Mucosa of descending colon (tissue), 3 donors: ENCODE measurements around the gene HES4. TPM values are rescaled to one million over a fixed set of nuclear protein-coding genes. Genes with fewer than 3 reads are reported as not detected.

Experiments
- ATAC-seq: fragments of 200-7000 bp; cut with Tn5 transposase; one replicate; pipeline ENCODE4 v1.9.1; 2020; ENCODE audit warnings: mild to moderate bottlenecking, moderate library complexity
- DNase-seq, 3 donors: peaks; one replicate each; pipeline ENCODE4 v3.0.0-alpha.2; 2020
- H3K36me3 ChIP-seq: fragments of 200-600 bp; one replicate; pipeline ENCODE4 v1.8.0; 2021; ENCODE audit warnings: low read depth, mild to moderate bottlenecking
- H3K4me1 ChIP-seq: fragments of 200-600 bp; one replicate; pipeline ENCODE4 v1.8.0; 2021; ENCODE audit warnings: low read depth, mild to moderate bottlenecking
- H3K4me3 ChIP-seq: fragments of 200-600 bp; one replicate; pipeline ENCODE4 v1.8.0; 2021; ENCODE audit warnings: mild to moderate bottlenecking
- H3K9me3 ChIP-seq: fragments of 200-600 bp; one replicate; pipeline ENCODE4 v1.8.0; 2021; ENCODE audit warnings: mild to moderate bottlenecking
- intact Hi-C, 2 donors: fragments of 100-400 bp; cut with DNase I in 1 of 2; cut with micrococcal nuclease in 1 of 2; formaldehyde crosslinking; loops; one replicate each; pipeline versions ENCODE4 v1.11.0 to v1.11.1; 2022; cut with DNase I, micrococcal nuclease
- total RNA-seq, 3 donors: library from RNA; stranded (reverse); fragmentation: NEBNext Ultra II Directional in 2 of 3; extraction: Animal tissue kit (Norgen Biotek cat#: 25700) in 2 of 3; gene quantifications; one replicate each; pipeline versions ENCODE4 v1.2.1 to v1.2.4, GENCODE V29; 2021 to 2023
- TF ChIP-seq, protein P1 (sequence below): fragments of 200-600 bp; IDR thresholded peaks from one replicate; pipeline ENCODE4 v1.8.0; 2022; ENCODE audit warnings: antibody characterized with exemption, mild to moderate bottlenecking
- donor health status: DM: no; HTN: no; CAD: no; lungs with moderate emphysema.
- donor health status: DM: no; HTN: no; CAD: no.
- donor health status: DM: no; HTN: yes; CAD: no.

Gene HES4
- total RNA-seq, 3 donors from 2014 or later = 10.3 to 22.7 (median 21.1) TPM

DNA sequence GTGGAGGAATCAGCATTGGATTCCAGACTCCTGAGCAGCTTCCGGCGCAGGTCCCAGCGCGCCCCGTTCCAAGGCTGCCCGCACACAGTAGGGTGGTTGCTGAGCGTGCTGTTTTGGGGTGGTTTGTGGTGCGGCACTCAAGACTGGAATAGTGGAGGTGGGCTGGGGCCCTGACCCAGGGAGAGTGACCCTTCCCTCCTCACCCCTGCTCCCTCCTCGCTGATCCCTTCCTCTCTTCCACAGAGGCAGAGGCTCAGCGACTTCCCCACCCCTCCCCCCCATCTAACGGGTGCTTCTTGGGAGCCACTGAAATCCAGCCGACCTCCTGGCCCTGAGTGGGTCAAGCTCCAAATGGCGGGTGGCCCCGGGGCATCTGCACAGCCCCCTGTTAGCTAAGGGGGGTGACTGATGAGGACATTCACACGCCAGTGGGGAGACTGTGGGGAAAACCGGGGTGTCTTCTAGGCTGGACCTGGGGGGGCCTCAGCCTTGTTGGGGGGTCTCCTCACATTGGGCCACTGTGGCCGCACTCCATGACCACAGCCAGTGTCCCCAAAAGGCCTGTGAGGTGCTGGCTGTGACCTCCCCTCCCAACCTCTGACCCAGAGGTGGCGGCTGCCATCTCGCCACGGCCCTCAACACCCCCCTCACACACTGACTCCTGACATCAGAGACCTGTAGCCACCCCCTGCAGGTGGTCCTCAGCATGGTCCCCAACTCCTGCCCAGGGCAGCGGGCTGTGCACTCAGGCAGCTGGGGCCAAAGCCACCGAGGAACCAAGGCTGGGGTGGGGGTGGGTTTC is 3.9 kb upstream of the HES4 start:
- Histone ChIP-seq H3K36me3 (no peaks in the 10 kb centered on the region), H3K9me3 (no peaks in the 10 kb centered on the region), H3K4me1 (peaks cover 34% of the 10 kb centered on the region), H3K4me3 (no peak overlapping the region)
- intact Hi-C loops = no loop called here
- DNase-seq = peak; percentile 6 to 46 (median 35)
- no peak for ATAC-seq
- TF ChIP-seq, protein P1, sequence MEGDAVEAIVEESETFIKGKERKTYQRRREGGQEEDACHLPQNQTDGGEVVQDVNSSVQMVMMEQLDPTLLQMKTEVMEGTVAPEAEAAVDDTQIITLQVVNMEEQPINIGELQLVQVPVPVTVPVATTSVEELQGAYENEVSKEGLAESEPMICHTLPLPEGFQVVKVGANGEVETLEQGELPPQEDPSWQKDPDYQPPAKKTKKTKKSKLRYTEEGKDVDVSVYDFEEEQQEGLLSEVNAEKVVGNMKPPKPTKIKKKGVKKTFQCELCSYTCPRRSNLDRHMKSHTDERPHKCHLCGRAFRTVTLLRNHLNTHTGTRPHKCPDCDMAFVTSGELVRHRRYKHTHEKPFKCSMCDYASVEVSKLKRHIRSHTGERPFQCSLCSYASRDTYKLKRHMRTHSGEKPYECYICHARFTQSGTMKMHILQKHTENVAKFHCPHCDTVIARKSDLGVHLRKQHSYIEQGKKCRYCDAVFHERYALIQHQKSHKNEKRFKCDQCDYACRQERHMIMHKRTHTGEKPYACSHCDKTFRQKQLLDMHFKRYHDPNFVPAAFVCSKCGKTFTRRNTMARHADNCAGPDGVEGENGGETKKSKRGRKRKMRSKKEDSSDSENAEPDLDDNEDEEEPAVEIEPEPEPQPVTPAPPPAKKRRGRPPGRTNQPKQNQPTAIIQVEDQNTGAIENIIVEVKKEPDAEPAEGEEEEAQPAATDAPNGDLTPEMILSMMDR = no peak

DNA sequence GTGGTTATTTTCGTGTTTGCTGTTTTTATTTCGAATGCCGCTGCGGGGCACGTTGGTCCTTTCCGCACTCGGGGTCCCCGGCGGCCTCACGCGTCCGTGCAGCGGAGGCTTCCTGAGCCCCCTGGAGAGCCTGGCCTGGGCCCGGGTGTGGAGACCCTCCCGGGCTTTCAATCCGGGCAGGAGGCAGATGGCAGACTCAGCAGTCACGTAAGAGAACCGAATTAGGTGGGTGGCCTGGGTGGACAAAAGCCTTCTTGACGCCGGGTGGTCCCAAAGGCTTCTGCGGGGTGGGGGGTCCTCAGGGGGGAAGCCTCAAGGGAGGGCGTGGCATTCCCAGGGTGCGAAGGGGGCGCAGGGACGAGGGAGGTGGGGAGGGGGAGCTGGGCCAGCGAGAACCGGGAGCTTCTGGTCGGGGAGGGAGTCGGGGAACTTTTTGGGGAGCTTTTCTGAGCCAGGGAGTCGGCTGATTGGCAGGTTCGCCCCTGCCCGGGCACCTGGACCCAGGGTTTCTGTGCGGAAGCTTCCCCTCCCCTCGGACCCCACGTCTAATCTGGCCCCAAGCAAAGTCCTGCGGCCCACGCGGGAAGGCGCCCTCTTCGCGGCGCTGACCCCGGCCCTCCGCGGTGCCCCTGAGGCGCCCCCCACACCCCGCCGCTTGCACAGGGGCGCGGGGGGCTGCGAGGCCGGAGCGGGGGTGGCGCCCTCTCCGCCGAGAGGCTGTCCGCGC is 1.3 kb upstream of the HES4 start:
- TF ChIP-seq, protein P1 = no peak
- intact Hi-C loops = no loop called here
- peak in 1 of 3 donors; percentile 56 for DNase-seq

DNA sequence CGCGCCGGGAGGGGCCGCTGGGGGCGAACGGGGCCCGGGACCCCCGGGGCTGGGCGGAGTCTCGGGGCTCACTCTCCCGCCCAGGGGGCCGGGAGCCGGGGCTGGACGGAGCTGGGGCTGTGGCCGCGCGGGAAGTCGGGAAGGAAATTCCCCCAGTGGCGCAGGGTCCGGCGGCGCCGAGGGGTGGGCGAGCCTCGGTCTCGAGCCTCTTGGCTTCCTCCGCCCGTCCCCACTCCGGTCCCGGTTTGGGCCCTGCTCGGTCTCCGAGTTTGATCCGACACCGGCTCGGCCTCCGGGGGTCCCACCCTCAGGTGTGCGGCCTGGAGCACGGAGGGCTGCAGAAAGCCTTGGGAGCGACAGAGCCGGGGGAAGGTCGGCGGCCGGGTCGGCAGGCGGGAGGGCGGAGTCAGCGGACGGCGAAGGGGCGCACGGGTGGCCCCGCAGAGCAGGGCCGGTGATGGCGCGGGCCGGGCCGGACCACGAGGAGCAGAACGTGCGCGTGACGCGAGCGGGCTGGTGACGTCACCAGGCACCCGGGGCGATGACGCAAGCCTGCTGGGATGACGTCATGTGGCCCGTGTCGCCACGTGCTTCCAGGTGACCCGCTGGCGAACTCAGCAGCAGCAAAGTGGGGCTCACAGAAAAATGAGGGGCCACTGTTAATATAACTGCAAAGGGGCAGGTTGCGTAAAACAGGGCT is 610 bp upstream of the HES4 start:
- Histone ChIP-seq H3K36me3 (no peaks in the 10 kb centered on the region), H3K4me1 (peaks cover 34% of the 10 kb centered on the region), H3K9me3 (no peaks in the 10 kb centered on the region), H3K4me3 (peak overlapping the region; percentile 6)
- intact Hi-C loops = no loop called here
- TF ChIP-seq, protein P1 = no peak
- DNase-seq (peak; percentile 70 to 83 (median 79)), ATAC-seq (peak; percentile 44)

More for the DNA sequence above, 1.3 kb upstream of the HES4 start:
- ATAC-seq = no peak
- Histone ChIP-seq H3K9me3 (no peaks in the 10 kb centered on the region), H3K36me3 (no peaks in the 10 kb centered on the region), H3K4me3 (no peak overlapping the region), H3K4me1 (peaks cover 40% of the 10 kb centered on the region)

DNA sequence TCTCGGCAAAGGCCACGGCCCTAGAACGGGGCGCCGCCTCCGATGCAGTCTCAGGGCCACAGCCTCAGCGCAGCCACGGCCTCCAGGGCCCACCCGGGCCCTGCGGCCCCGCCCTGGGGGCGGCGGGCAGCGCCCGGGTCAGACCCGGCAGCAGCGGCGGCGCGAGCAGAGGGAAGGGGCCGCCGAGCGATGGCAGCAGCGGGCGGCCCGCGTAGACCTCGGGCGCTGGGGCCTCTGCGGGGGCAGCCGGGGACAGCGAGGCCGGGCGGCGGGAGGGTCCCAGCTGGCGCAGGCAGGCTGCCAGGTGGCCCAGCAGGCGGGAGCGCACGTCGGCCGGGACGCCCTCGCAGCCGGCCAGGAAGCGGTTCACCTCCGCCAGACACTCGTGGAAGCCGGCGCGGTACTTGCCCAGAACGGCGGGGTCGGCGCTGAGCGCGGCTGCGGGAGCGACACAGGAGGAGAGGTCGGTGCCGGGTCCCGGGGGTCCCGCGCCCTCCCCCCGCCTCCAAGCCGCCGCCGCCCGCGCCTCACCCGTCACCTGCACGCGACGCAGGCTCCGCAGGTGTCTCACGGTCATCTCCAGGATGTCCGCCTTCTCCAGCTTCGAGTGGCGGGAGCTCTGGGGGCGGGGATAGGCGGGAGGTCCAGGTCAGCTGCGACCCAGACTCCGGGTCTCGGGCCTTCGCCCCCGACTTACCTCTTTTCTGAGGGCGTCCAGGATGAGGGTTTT is 737 bp downstream of the HES4 start:
- DNase-seq (peak; percentile 30 to 66 (median 65)), ATAC-seq (peak; percentile 22)
- Histone ChIP-seq H3K4me3 (peak overlapping the region; percentile 22), H3K36me3 (no peaks in the 10 kb centered on the region), H3K4me1 (peaks cover 27% of the 10 kb centered on the region), H3K9me3 (no peaks in the 10 kb centered on the region)
- TF ChIP-seq, protein P1 = no peak
- intact Hi-C loops = no loop called here

DNA sequence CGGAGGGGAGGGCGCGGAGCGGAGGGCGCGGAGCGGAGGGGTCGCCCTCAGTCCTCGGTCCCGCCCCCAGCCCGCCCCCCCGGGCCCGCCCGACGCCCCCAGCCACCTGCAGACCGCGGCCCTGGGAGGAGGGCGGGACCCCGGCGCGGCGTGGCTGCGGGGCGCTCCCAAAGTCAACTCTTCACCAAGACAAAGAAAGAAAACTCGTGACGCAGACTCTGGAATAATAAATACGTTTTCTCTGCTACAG is 1.2 kb downstream of the HES4 start:
- TF ChIP-seq, protein P1 = no peak
- Histone ChIP-seq H3K9me3 (no peaks in the 10 kb centered on the region), H3K4me3 (no peak overlapping the region), H3K4me1 (peaks cover 27% of the 10 kb centered on the region), H3K36me3 (no peaks in the 10 kb centered on the region)
- intact Hi-C loops = no loop called here
- DNase-seq (no peak), ATAC-seq (no peak)
